GM12891 (cell line): Measurements from ENCODE around the gene MYO5B.
A peak's percentile ranks its signal among the peaks of the same experiment; 100 is the strongest.

Experiments
- DNase-seq: peaks from one replicate; pipeline ENCODE4 v3.0.0; 2011; ENCODE audit warnings: low spot score; ENCODE audit not compliant: insufficient read length
- FAIRE-seq: peaks from 2 replicates; lab custom pipeline; 2011; peaks lifted over from hg19 to GRCh38; lab: Jason Lieb, UNC
- PAX5 ChIP-seq: IDR thresholded peaks from 2 replicates; pipeline ENCODE4 v1.6.1; 2011; ENCODE audit warnings: low read length, moderate library complexity, mild to moderate bottlenecking; ENCODE audit not compliant: insufficient read depth, severe bottlenecking
- POLR2A ChIP-seq: IDR thresholded peaks from 2 replicates; pipeline ENCODE4 v1.6.1; 2011; ENCODE audit warnings: low read depth, low read length, control low read depth
- POLR2AphosphoS5 ChIP-seq: IDR thresholded peaks from 2 replicates; pipeline ENCODE4 v1.6.1; 2011; ENCODE audit warnings: low read depth, low read length, control low read depth
- POU2F2 ChIP-seq: IDR thresholded peaks from 2 replicates; pipeline ENCODE4 v1.6.1; 2011; ENCODE audit warnings: low read depth, mild to moderate bottlenecking, control low read depth, low read length, moderate library complexity
- SPI1 ChIP-seq: IDR thresholded peaks from 2 replicates; pipeline ENCODE4 v1.6.1; 2011; ENCODE audit warnings: low read depth, low read length, control low read depth
- TAF1 ChIP-seq: IDR thresholded peaks from 2 replicates; pipeline ENCODE4 v1.6.1; 2011; ENCODE audit warnings: low read depth, low read length, control low read depth

The MYO5B gene

DNA sequence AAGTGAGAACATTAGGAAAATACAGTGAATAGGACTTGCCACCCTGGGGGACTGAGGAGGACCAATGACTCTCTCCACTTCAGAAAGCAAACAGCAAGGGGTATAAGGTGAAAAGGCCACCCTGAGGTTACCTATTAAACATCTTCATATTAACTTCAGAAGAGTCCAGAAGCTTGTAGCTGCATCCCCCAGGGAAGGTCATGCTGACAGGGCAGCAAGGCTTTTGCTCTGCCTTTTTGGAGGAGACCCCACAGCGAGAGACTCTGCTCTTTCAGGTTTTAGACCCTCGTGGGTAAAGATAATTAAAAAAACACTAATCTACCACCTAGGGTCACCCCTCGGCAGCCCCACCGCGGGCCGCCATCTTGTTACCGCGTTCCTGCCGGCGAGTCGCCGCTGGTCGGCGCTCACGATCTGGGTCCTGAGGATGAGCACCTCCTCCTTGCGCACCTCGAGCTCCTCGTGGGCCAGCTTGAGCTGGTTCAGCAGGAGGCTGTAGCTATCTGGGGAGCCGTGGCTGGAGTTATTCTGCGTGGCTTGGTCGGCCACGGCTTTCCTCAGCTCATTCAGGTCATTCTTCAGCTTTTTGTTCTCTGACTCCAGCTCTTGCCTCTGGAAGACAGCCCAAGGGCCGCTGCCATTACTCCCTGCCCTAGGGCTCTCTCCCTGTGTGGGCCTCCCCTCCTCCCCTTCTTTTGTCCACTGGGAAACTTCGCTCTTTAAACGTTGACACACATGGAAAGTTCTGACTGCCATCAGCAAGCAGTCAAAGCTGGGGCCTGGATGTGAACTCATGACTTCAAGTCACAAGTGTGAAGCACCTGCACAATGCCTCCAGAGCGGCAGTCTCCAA is 331.0 kb downstream of the MYO5B start:
- no peak for DNase-seq
- TF ChIP-seq POLR2AphosphoS5 (no peak), SPI1 (no peak), POLR2A (no peak), PAX5 (no peak), POU2F2 (no peak)
- FAIRE-seq = no peak

GRCh38 chr18:49862656-49863385 is 332.1 kb downstream of the MYO5B start:
- TF ChIP-seq PAX5 (no peak), TAF1 (no peak)
- DNase-seq = no peak
- FAIRE-seq = no peak

DNA sequence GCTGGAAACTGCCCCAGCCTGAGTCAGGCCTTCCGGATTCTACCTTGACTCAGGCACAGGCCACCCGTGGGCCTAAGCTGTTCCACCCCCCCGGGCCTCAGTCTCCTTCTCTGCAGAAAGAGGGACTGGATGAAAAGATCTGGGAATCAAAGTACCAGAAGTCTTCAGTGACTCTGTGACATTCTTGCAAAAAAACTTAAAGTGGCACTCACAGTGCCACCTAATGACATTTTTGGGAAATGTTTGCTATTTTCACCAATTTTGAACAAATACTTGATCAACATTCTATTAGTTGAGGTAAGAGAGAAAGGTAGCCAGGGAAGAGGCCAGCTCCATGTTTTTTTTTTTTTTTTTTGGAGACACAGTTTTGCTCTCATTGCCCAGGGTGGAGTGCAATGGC is 333.3 kb downstream of the MYO5B start:
- FAIRE-seq (no peak), DNase-seq (no peak)
- TF ChIP-seq POU2F2 (no peak), TAF1 (no peak), POLR2AphosphoS5 (no peak), SPI1 (no peak)

GRCh38 chr18:49859725-49860124 is 335.2 kb downstream of the MYO5B start:
- DNase-seq (no peak), FAIRE-seq (no peak)
- TF ChIP-seq POLR2AphosphoS5 (no peak), TAF1 (no peak), SPI1 (no peak), POLR2A (no peak), PAX5 (no peak), POU2F2 (no peak)

GRCh38 chr18:49859021-49859359 is 336.0 kb downstream of the MYO5B start:
- DNase-seq = no peak
- TF ChIP-seq POLR2A (no peak), TAF1 (no peak), POLR2AphosphoS5 (no peak), PAX5 (no peak), POU2F2 (no peak), SPI1 (no peak)
- FAIRE-seq = no peak

GRCh38 chr18:49858309-49859020 is 336.5 kb downstream of the MYO5B start:
- TF ChIP-seq PAX5 (no peak), TAF1 (no peak), POLR2A (no peak), SPI1 (no peak), POU2F2 (no peak), POLR2AphosphoS5 (no peak)
- DNase-seq (peak; percentile 56), FAIRE-seq (no peak)

DNA sequence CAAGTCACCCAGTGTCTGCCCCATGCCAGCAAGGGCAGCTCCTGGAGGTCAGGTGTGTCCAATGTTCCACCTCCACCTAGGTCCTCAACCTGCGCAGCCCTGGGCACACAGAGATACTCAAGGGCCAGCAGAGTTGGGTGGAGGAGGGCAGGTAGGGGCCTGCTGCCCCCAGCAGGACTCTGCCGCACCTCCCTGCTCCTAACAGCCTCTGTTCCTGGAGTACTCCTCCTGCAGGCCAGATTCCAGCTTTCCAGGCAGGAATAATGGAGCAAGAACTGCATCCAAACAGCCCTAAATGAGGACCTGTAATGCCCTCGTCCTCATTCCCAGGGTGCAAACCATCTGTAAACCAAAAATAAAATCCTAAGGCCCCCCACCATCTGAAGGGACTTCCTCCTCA is 337.2 kb downstream of the MYO5B start:
- FAIRE-seq = no peak
- TF ChIP-seq TAF1 (no peak), POLR2A (no peak), POLR2AphosphoS5 (no peak), PAX5 (no peak), SPI1 (no peak), POU2F2 (no peak)

DNA sequence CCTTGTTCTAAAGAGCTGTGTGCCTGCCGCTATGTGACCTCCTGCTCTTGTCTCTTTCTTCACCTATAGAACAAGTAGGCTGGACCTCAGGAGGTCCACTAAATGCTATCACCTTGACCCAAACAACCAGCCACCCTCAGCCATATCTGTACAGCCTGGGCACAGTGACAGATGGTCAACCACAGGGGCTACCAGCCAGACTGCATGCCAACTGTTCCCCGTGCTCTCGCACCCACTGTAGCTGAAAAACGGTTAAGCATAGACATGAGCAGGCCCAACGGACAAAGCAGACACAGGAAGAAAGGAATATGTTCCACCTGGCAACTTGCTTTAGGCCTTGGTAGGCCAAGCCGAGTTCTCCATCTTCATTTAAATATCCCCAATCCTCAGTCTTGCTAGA is 338.5 kb downstream of the MYO5B start:
- TF ChIP-seq POLR2A (no peak), POU2F2 (no peak), TAF1 (no peak), POLR2AphosphoS5 (no peak), PAX5 (no peak), SPI1 (no peak)
- DNase-seq (no peak), FAIRE-seq (no peak)

More for the DNA sequence above, 337.2 kb downstream of the MYO5B start:
- DNase-seq = no peak

DNA sequence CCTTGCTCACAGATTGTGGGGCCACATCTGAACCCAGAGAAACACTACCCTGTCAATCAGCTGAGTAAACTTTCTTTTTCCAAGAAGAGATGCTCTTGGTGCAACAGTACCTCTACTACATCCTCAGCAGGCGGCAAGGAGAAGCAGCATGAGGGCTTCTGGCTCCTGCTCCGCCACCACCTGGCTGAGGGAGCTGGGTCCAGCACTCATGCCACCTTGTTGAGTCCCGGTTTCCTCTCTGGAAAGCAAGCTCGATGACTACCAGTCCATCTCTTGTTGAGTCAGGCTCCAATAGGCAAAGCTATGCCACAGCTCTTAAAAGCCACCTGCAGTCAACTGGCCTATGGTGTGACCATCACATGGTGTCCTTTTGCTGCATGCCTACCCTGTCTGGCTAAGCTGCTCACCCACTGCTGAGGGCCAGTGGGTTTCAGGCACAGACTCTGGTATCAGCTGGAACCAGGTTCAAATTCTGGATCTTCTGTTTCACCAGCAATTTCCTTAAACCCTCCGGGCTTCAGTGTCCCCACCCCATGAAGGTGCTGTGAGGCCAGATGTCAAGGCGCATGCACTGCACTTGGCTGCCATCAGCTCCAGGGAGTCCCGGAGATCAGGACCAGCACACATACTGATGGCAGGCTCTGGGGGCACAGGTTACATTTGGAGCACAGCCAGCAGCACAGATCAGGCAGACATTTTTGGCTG is 339.1 kb downstream of the MYO5B start:
- FAIRE-seq (no peak), DNase-seq (no peak)
- TF ChIP-seq POLR2AphosphoS5 (no peak), POLR2A (no peak), SPI1 (no peak), PAX5 (no peak), TAF1 (no peak)

GRCh38 chr18:49854681-49855080 is 340.3 kb downstream of the MYO5B start:
- no peak for TF ChIP-seq POU2F2
- no peak for DNase-seq
- FAIRE-seq = no peak
